Measurements from ENCODE around the gene SP1. TPM values are rescaled to one million over a fixed set of nuclear protein-coding genes. Genes with fewer than 3 reads are reported as not detected.

Gene SP1
- total and polyA plus RNA-seq, 11 donors: 7.9 to 48.8 (median 29.5) TPM

GRCh38 chr12:53333289-53333688 is 46.7 kb upstream of the SP1 start:
- DNase-seq (no peak), ATAC-seq (no peak)
- Histone ChIP-seq H3K9me3 (no peaks in the 10 kb centered on the region), H3K27ac (no peak overlapping the region), H3K4me3 (no peak overlapping the region), H3K4me1 (peaks cover 0 to 8% (median 0%) of the 10 kb centered on the region in 12 donors), H3K36me3 (no peaks in the 10 kb centered on the region), H3K27me3 (peaks cover 0 to 28% (median 6%) of the 10 kb centered on the region in 9 donors)
- no peak for TF ChIP-seq CTCF (IDR thresholded peaks at IDR 0.05)
- no peak for TF ChIP-seq POLR2A (IDR thresholded peaks at IDR 0.05)
- intact Hi-C loops (cut with DNase I): loop anchor here in 1 of 10 donors (5.0 kb wide), 1 partner anchor 179 kb away; no protein-coding TSS in a partner anchor
- WGBS, 4 donors: 81 to 93% (median 86%) methylated on average over 4 of the region's 4 CpGs

- H3K27me3 ChIP-seq: peaks cover 0 to 29% (median 6%) of the 10 kb centered on the region in 9 donors
- ATAC-seq: no peak
- H3K27ac ChIP-seq: no peak overlapping the region
- H3K4me3 ChIP-seq: no peak overlapping the region
- TF ChIP-seq CTCF (IDR thresholded peaks at IDR 0.05) (no peak), POLR2A (IDR thresholded peaks at IDR 0.05) (no peak)
- H3K9me3 ChIP-seq: no peaks in the 10 kb centered on the region
- intact Hi-C loops (cut with DNase I): loop anchor here in 1 of 10 donors (5.0 kb wide), 1 partner anchor 178 kb away; no protein-coding TSS in a partner anchor
- 74 to 91% (median 76%) methylated on average over 5 to 7 of the region's 7 CpGs for WGBS, 4 donors
- no peaks in the 10 kb centered on the region for H3K36me3 ChIP-seq
- H3K4me1 ChIP-seq: peaks cover 0 to 8% (median 0%) of the 10 kb centered on the region in 12 donors
- DNase-seq: no peak
Observed at GRCh38 chr12:53333845-53334244, 46.1 kb upstream of the SP1 start.

GRCh38 chr12:53334822-53335221 is 45.2 kb upstream of the SP1 start:
- Histone ChIP-seq H3K4me3 (no peak overlapping the region), H3K9me3 (no peaks in the 10 kb centered on the region), H3K27me3 (peaks cover 0 to 29% (median 6%) of the 10 kb centered on the region in 9 donors), H3K36me3 (no peaks in the 10 kb centered on the region), H3K4me1 (peaks cover 0 to 8% (median 0%) of the 10 kb centered on the region in 12 donors), H3K27ac (no peak overlapping the region)
- DNase-seq (no peak), ATAC-seq (no peak)
- intact Hi-C loops (cut with DNase I): loop anchor here in 1 of 10 donors (5.0 kb wide), 1 partner anchor 177 kb away; no protein-coding TSS in a partner anchor
- TF ChIP-seq CTCF (IDR thresholded peaks at IDR 0.05) (no peak), POLR2A (IDR thresholded peaks at IDR 0.05) (no peak)
- WGBS, 4 donors: 75 to 91% (median 90%) methylated on average over 8 of the region's 8 CpGs

GRCh38 chr12:53336181-53336681 is 43.7 kb upstream of the SP1 start, which contains the start of gene SP7:
Gene SP7 (minus strand): TSS chr12:53336354. CDS start chr12:53335646, 708 bp downstream.
- no peaks in the 10 kb centered on the region for H3K9me3 ChIP-seq
- peaks cover 0 to 8% (median 0%) of the 10 kb centered on the region in 12 donors for H3K4me1 ChIP-seq
- no peak for ATAC-seq
- H3K27ac ChIP-seq: no peak within 1 kb of the TSS
- 61 to 74% (median 67%) methylated on average over 10 to 15 of the region's 15 CpGs for WGBS, 4 donors
- no peak within 1 kb of the TSS for H3K4me3 ChIP-seq
- H3K27me3 ChIP-seq: peaks cover 0 to 29% (median 6%) of the 10 kb centered on the region in 9 donors
- no peaks in the 10 kb centered on the region for H3K36me3 ChIP-seq
- intact Hi-C loops (cut with DNase I): no loop called here
- no peak for DNase-seq
- TF ChIP-seq POLR2A (IDR thresholded peaks at IDR 0.05) (no peak), CTCF (IDR thresholded peaks at IDR 0.05) (no peak)

All from heart left ventricle (tissue), 16 donors.